NCI-H1092 treated with DMSO at 0.1 percent for 48 hours (cell line): Measurements from ENCODE around the gene JAG1.

ENCODE experiments used
- DNase-seq: peaks from one replicate; lab custom pipeline; 2025; lab: John Stamatoyannopoulos, UW

Gene JAG1

GRCh38 chr20:10652660-10653261 is 21.0 kb downstream of the JAG1 start:
- no peak for DNase-seq

- DNase-seq = no peak
These were observed 21.6 kb downstream of the JAG1 start for GRCh38 chr20:10652185-10652584.

GRCh38 chr20:10651227-10651990 is 22.4 kb downstream of the JAG1 start:
- no peak for DNase-seq

- DNase-seq = no peak
These were observed 24.0 kb downstream of the JAG1 start for GRCh38 chr20:10649797-10650160.

- no peak for DNase-seq
These were observed 24.6 kb downstream of the JAG1 start for GRCh38 chr20:10649080-10649796.

GRCh38 chr20:10648651-10649050 is 25.1 kb downstream of the JAG1 start:
- no peak for DNase-seq

GRCh38 chr20:10647909-10648308 is 25.9 kb downstream of the JAG1 start:
- no peak for DNase-seq

- no peak for DNase-seq
These were observed 26.3 kb downstream of the JAG1 start for GRCh38 chr20:10647471-10647870.

GRCh38 chr20:10646886-10647420 is 26.8 kb downstream of the JAG1 start:
- no peak for DNase-seq

- no peak for DNase-seq
These were observed 27.8 kb downstream of the JAG1 start for GRCh38 chr20:10646006-10646405.

- no peak for DNase-seq
These were observed 28.6 kb downstream of the JAG1 start for GRCh38 chr20:10645205-10645570.

GRCh38 chr20:10644458-10645204 is 29.2 kb downstream of the JAG1 start:
- no peak for DNase-seq

GRCh38 chr20:10643560-10643873 is 30.3 kb downstream of the JAG1 start:
- DNase-seq = no peak

GRCh38 chr20:10642856-10643559 is 30.8 kb downstream of the JAG1 start:
- peak; percentile 11 for DNase-seq

GRCh38 chr20:10641893-10642292 is 31.9 kb downstream of the JAG1 start:
- DNase-seq = no peak

- DNase-seq = no peak
These were observed 32.3 kb downstream of the JAG1 start for GRCh38 chr20:10641467-10641866.

- DNase-seq = no peak
These were observed 32.9 kb downstream of the JAG1 start for GRCh38 chr20:10640897-10641296.

GRCh38 chr20:10639737-10640556 is 33.9 kb downstream of the JAG1 start:
- no peak for DNase-seq

GRCh38 chr20:10639077-10639736 is 34.6 kb downstream of the JAG1 start:
- DNase-seq = no peak

GRCh38 chr20:10637563-10637962 is 36.2 kb downstream of the JAG1 start:
- DNase-seq = no peak
